HL-60 (cell line): ENCODE measurements around the gene AREG.

Experiments
- DNase-seq, 2 experiments: peaks; one replicate each; pipeline ENCODE4 v3.0.0-alpha.2; 2010 to 2020; ENCODE audit warnings: low read depth in 1 of 2, low spot score in 1 of 2
- H3K27ac ChIP-seq: fragments of 250-450 bp; sonication (Bioruptor Pico); replicated peaks from 2 replicates; pipeline ENCODE4 v1.5.1; 2020; ENCODE audit warnings: mild to moderate bottlenecking, moderate library complexity
- H3K27me3 ChIP-seq: fragments of 250-450 bp; sonication (Bioruptor Pico); 2 replicates; pipeline ENCODE4 v1.5.1; 2021; ENCODE audit warnings: mild to moderate bottlenecking, moderate library complexity; ENCODE audit not compliant: insufficient read depth, poor library complexity, severe bottlenecking
- H3K4me3 ChIP-seq: replicated peaks from 2 replicates; pipeline ENCODE4 v1.5.1; 2011; ENCODE audit warnings: mild to moderate bottlenecking, control low read depth, low read length; ENCODE audit not compliant: insufficient read depth
- GABPA ChIP-seq: IDR thresholded peaks from 2 replicates; pipeline ENCODE4 v1.6.1; 2012; ENCODE audit warnings: low read depth
- POLR2AphosphoS5 ChIP-seq: IDR thresholded peaks from 2 replicates; pipeline ENCODE4 v1.6.1; 2012; ENCODE audit warnings: low read depth
- SPI1 ChIP-seq: IDR thresholded peaks from 2 replicates; pipeline ENCODE4 v1.6.1; 2012; ENCODE audit warnings: low read depth, mild to moderate bottlenecking, borderline replicate concordance
- TF ChIP-seq, protein P1 (sequence below): IDR thresholded peaks from 2 replicates; pipeline ENCODE4 v1.6.1; 2012; ENCODE audit warnings: low read depth; ENCODE audit not compliant: insufficient replicate concordance
- TF ChIP-seq, protein P2 (sequence below): IDR thresholded peaks from one replicate; pipeline ENCODE4 v1.5.1; 2011; ENCODE audit warnings: low read length, control low read depth, inconsistent platforms; ENCODE audit not compliant: insufficient read depth

The AREG gene

DNA sequence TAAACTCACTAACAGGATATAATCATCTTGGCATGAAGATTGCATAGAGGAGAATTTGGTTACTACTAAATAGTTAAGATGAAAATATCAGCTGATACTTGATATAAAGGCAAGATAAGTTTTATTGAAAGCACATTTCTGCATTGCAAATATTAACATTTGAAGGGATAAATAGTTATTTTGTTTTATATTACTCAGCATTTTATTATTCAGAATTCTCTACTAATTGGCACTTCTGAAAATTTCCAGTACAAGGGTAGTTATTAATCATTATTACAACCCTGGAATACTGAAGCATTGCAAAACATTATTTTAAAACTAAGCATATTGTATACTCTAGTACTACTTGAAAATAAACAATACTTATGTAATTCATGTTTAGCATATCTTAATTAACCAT, 32.7 kb upstream of the AREG start:
- no peak overlapping the region for H3K27ac ChIP-seq
- H3K4me3 ChIP-seq = no peak overlapping the region
- no peaks in the 10 kb centered on the region for H3K27me3 ChIP-seq
- no peak for DNase-seq
- TF ChIP-seq POLR2AphosphoS5 (no peak), SPI1 (no peak), GABPA (no peak)
- TF ChIP-seq, protein P1, sequence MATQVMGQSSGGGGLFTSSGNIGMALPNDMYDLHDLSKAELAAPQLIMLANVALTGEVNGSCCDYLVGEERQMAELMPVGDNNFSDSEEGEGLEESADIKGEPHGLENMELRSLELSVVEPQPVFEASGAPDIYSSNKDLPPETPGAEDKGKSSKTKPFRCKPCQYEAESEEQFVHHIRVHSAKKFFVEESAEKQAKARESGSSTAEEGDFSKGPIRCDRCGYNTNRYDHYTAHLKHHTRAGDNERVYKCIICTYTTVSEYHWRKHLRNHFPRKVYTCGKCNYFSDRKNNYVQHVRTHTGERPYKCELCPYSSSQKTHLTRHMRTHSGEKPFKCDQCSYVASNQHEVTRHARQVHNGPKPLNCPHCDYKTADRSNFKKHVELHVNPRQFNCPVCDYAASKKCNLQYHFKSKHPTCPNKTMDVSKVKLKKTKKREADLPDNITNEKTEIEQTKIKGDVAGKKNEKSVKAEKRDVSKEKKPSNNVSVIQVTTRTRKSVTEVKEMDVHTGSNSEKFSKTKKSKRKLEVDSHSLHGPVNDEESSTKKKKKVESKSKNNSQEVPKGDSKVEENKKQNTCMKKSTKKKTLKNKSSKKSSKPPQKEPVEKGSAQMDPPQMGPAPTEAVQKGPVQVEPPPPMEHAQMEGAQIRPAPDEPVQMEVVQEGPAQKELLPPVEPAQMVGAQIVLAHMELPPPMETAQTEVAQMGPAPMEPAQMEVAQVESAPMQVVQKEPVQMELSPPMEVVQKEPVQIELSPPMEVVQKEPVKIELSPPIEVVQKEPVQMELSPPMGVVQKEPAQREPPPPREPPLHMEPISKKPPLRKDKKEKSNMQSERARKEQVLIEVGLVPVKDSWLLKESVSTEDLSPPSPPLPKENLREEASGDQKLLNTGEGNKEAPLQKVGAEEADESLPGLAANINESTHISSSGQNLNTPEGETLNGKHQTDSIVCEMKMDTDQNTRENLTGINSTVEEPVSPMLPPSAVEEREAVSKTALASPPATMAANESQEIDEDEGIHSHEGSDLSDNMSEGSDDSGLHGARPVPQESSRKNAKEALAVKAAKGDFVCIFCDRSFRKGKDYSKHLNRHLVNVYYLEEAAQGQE = no peak
- TF ChIP-seq, protein P2, sequence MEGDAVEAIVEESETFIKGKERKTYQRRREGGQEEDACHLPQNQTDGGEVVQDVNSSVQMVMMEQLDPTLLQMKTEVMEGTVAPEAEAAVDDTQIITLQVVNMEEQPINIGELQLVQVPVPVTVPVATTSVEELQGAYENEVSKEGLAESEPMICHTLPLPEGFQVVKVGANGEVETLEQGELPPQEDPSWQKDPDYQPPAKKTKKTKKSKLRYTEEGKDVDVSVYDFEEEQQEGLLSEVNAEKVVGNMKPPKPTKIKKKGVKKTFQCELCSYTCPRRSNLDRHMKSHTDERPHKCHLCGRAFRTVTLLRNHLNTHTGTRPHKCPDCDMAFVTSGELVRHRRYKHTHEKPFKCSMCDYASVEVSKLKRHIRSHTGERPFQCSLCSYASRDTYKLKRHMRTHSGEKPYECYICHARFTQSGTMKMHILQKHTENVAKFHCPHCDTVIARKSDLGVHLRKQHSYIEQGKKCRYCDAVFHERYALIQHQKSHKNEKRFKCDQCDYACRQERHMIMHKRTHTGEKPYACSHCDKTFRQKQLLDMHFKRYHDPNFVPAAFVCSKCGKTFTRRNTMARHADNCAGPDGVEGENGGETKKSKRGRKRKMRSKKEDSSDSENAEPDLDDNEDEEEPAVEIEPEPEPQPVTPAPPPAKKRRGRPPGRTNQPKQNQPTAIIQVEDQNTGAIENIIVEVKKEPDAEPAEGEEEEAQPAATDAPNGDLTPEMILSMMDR = no peak

DNA sequence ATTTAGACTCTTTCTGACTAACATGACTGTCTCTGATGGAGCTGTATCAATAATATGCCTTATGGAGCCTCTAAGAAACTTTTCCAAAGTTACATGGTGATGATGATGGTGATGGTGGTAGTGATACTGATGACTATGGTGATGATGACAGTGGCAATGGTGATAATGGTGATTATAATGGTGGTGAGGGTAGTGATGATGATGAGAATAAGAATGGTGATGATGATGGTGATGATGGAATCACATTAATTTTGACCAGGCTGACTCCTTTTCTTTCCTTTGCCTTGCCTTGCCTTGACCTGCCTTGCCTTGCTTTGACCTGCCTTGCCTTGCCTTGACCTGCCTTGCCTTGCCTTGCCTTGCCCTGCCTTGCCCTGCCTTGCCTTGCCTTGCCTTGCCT, 31.7 kb upstream of the AREG start:
- Histone ChIP-seq H3K27ac (no peak overlapping the region), H3K4me3 (no peak overlapping the region), H3K27me3 (no peaks in the 10 kb centered on the region)
- DNase-seq = no peak
- no peak for TF ChIP-seq POLR2AphosphoS5
- TF ChIP-seq, protein P1 = no peak
- TF ChIP-seq, protein P2 = no peak

DNA sequence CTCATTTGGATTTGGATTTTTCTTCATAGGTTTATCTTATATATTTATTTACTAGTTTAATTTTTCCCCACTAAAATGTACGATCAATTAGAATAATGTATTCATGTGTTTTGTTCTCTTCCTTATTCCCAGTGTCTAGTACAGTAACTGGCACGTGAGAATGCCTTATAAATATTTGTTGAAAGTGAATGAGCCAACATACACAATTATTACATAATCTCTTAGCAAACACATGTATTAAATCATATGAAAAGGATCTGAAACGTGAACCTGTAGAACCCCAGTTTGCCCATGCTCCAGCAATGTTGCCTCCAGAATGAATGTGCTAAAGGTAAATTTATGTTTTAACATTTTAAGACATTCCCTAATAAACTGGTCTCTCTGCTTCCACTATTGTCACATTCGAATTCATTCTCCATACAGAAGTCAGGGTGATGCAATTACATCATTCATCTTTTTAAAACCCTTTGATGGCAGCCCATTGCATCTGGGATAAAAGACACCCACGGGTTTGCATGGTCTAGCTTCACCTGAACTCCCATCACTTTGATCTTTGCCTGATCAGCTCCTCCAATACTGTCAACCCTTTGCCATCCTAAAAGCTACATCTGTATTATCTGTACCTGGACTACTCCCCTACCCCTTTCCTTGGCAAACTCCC, 30.7 kb upstream of the AREG start:
- Histone ChIP-seq H3K4me3 (no peak overlapping the region), H3K27me3 (no peaks in the 10 kb centered on the region), H3K27ac (no peak overlapping the region)
- DNase-seq = no peak
- no peak for TF ChIP-seq SPI1
- TF ChIP-seq GABPA = no peak
- no peak for TF ChIP-seq POLR2AphosphoS5
- TF ChIP-seq, protein P2 = no peak
- TF ChIP-seq, protein P1 = no peak
